Liver (tissue), 9 donors: ENCODE measurements around the gene CACNA1E. TPM values are rescaled to one million over a fixed set of nuclear protein-coding genes. Genes with fewer than 3 reads are reported as not detected.

Experiments
- DNase-seq: peaks from one replicate; pipeline ENCODE4 v3.0.0-alpha.2; 2017; ENCODE audit warnings: low spot score
- H3K27ac ChIP-seq, 2 donors: one replicate each; pipeline ENCODE4 v1.7.0; 2013; ENCODE audit warnings: inconsistent platforms in 2 of 2, low read length in 2 of 2, control low read depth in 1 of 2, low read depth in 1 of 2, mild to moderate bottlenecking in 1 of 2
- H3K27me3 ChIP-seq, 4 donors: one replicate each; pipeline versions ENCODE4 v1.6.1 to v1.7.0; 2013; ENCODE audit warnings: low read length in 3 of 4, inconsistent platforms in 1 of 4, mild to moderate bottlenecking in 1 of 4, moderate library complexity in 1 of 4; ENCODE audit not compliant: control insufficient read depth in 4 of 4, insufficient read depth in 4 of 4
- H3K36me3 ChIP-seq, 4 donors: one replicate each; pipeline versions ENCODE4 v1.6.1 to v1.7.0; 2013; ENCODE audit warnings: low read length in 3 of 4, mild to moderate bottlenecking in 3 of 4, low read depth in 1 of 4, moderate library complexity in 1 of 4; ENCODE audit not compliant: control insufficient read depth in 4 of 4, insufficient read depth in 3 of 4
- H3K4me1 ChIP-seq, 4 donors: one replicate each; pipeline versions ENCODE4 v1.6.1 to v1.7.0; 2013; ENCODE audit warnings: low read length in 3 of 4, mild to moderate bottlenecking in 3 of 4, moderate library complexity in 1 of 4; ENCODE audit not compliant: control insufficient read depth in 4 of 4, insufficient read depth in 4 of 4
- H3K4me3 ChIP-seq, 3 donors: one replicate each; pipeline versions ENCODE4 v1.6.1 to v1.7.0; 2013; ENCODE audit warnings: low read length in 3 of 3, control low read depth in 1 of 3, low read depth in 1 of 3, mild to moderate bottlenecking in 1 of 3
- H3K9ac ChIP-seq, 2 donors: one replicate each; pipeline ENCODE4 v1.7.0; 2013; ENCODE audit warnings: low read length in 2 of 2, mild to moderate bottlenecking in 2 of 2, moderate library complexity in 2 of 2, control low read depth in 1 of 2, low read depth in 1 of 2
- H3K9me3 ChIP-seq, 4 donors: one replicate each; pipeline versions ENCODE4 v1.6.1 to v1.7.0; 2013; ENCODE audit warnings: low read length in 3 of 4; ENCODE audit not compliant: control insufficient read depth in 4 of 4
- EGR1 ChIP-seq, 2 donors: IDR thresholded peaks; 2 replicates each; pipeline ENCODE4 v1.6.1; 2016 to 2018; ENCODE audit warnings: antibody characterized with exemption in 2 of 2, low read depth in 2 of 2
- FOXA1 ChIP-seq: IDR thresholded peaks from 2 replicates; pipeline ENCODE4 v1.6.1; 2016; ENCODE audit warnings: antibody characterized with exemption
- FOXA2 ChIP-seq: IDR thresholded peaks from 2 replicates; pipeline ENCODE4 v1.6.1; 2016; ENCODE audit warnings: antibody characterized with exemption
- GABPA ChIP-seq, 2 donors: IDR thresholded peaks in 1 of 2; conservative IDR thresholded peaks in 1 of 2; 2 replicates each; pipeline ENCODE4 v1.6.1; 2016; ENCODE audit warnings: antibody characterized with exemption in 2 of 2, mild to moderate bottlenecking in 1 of 2, moderate library complexity in 1 of 2
- HNF4A ChIP-seq, 2 donors: conservative IDR thresholded peaks; 2 replicates each; pipeline ENCODE4 v1.6.1; 2016; ENCODE audit warnings: antibody characterized with exemption in 2 of 2, mild to moderate bottlenecking in 2 of 2
- HNF4G ChIP-seq: IDR thresholded peaks from 2 replicates; pipeline ENCODE4 v1.6.1; 2016; ENCODE audit warnings: antibody characterized with exemption
- JUND ChIP-seq, 2 donors: IDR thresholded peaks; 2 replicates each; pipeline ENCODE4 v1.6.1; 2016; ENCODE audit warnings: antibody characterized with exemption in 2 of 2
- NR2F2 ChIP-seq: IDR thresholded peaks from 2 replicates; pipeline ENCODE4 v1.6.1; 2016; ENCODE audit warnings: antibody characterized with exemption
- RAD21 ChIP-seq, 2 donors: IDR thresholded peaks; 2 replicates each; pipeline ENCODE4 v1.6.1; 2016; ENCODE audit warnings: antibody characterized with exemption in 2 of 2, mild to moderate bottlenecking in 2 of 2
- RXRA ChIP-seq, 2 donors: IDR thresholded peaks; 2 replicates each; pipeline ENCODE4 v1.6.1; 2017 to 2018; ENCODE audit warnings: antibody characterized with exemption in 2 of 2, mild to moderate bottlenecking in 1 of 2
- SP1 ChIP-seq: IDR thresholded peaks from 2 replicates; pipeline ENCODE4 v1.6.1; 2018; ENCODE audit warnings: antibody characterized with exemption, mild to moderate bottlenecking
- YY1 ChIP-seq: IDR thresholded peaks from 2 replicates; pipeline ENCODE4 v1.6.1; 2016; ENCODE audit warnings: antibody characterized with exemption, mild to moderate bottlenecking
- WGBS: extraction: QIAGEN DNeasy Blood & Tissue Kit; methylation state at CpG from one replicate; pipeline ENCODE4 v1.1.7; 2013; 5-methylcytosine and 5-hydroxymethylcytosine counted together
- polyA plus RNA-seq, 2 donors: library from polyadenylated mRNA; stranded (reverse) in 1 of 2; unstranded in 1 of 2; fragments of 200-250 nt in 1 of 2; fragments of >200 nt in 1 of 2; fragmentation: Nextera tagmentation in 1 of 2; extraction: Ambion mirVana in 1 of 2; gene quantifications; one replicate each; pipeline versions ENCODE4 v1.2.1 to v1.2.3, GENCODE V29; 2013 to 2015
- total RNA-seq, 2 donors: library from RNA; depleted of rRNA; stranded (reverse); fragments of >200 nt; gene quantifications; one replicate each; pipeline ENCODE4 v1.2.3, GENCODE V29; 2014
- TF ChIP-seq, protein P1 (sequence below): fragments of 150-350 bp; IDR thresholded peaks from 2 replicates; pipeline ENCODE4 v1.5.1; 2017; ENCODE audit warnings: improper control_type of control experiment, low read depth, low read length; ENCODE audit not compliant: missing input control
- TF ChIP-seq, protein P2 (sequence below): IDR thresholded peaks from 2 replicates; pipeline ENCODE4 v1.6.1; 2016; ENCODE audit warnings: antibody characterized with exemption, mild to moderate bottlenecking
- TF ChIP-seq, protein P3 (sequence below): IDR thresholded peaks from 2 replicates; pipeline ENCODE4 v1.6.1; 2016; ENCODE audit warnings: antibody characterized with exemption
- TF ChIP-seq, protein P4 (sequence below): IDR thresholded peaks from 2 replicates; pipeline ENCODE4 v1.6.1; 2016; ENCODE audit warnings: antibody characterized with exemption
- donor health status: healthy.
- donor health status: healthy.
- donor health status: healthy.
- donor health status: healthy.
- donor health status: healthy.

Gene CACNA1E
- total and polyA plus RNA-seq, 4 donors = under 0.01 to 0.08 (median 0.01) TPM; not detected in 1

DNA sequence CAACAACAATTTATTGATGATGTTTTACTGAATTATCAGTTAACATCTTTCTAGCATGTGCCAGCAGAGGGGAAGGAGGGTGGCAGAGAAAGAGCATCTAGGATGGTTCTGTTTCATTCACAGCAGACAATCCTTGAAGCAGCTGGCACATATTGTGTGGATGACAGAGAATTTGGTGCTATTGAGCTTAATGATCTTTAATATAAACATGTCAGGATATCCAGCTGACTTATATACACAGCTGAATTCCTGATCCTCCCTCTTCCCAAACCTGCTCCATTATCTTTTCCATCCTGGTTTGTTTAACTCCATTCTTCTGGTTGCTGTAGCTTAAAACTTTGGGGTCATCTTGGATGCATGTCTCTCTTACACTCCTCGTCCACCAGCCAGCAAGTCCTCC, 218.6 kb downstream of the CACNA1E start:
- Histone ChIP-seq H3K27ac (no peak overlapping the region), H3K9me3 (no peaks in the 10 kb centered on the region), H3K27me3 (peaks cover 0 to 9% (median 0%) of the 10 kb centered on the region in 4 donors), H3K4me3 (no peak overlapping the region), H3K36me3 (no peaks in the 10 kb centered on the region), H3K4me1 (no peaks in the 10 kb centered on the region), H3K9ac (no peak overlapping the region)
- 58% methylated on average over 1 of the region's 1 CpG for WGBS
- DNase-seq = no peak
- TF ChIP-seq HNF4A (conservative IDR thresholded peaks at IDR 0.05) = no peak
- no peak for TF ChIP-seq RAD21 (IDR thresholded peaks at IDR 0.05)
- TF ChIP-seq, protein P1, sequence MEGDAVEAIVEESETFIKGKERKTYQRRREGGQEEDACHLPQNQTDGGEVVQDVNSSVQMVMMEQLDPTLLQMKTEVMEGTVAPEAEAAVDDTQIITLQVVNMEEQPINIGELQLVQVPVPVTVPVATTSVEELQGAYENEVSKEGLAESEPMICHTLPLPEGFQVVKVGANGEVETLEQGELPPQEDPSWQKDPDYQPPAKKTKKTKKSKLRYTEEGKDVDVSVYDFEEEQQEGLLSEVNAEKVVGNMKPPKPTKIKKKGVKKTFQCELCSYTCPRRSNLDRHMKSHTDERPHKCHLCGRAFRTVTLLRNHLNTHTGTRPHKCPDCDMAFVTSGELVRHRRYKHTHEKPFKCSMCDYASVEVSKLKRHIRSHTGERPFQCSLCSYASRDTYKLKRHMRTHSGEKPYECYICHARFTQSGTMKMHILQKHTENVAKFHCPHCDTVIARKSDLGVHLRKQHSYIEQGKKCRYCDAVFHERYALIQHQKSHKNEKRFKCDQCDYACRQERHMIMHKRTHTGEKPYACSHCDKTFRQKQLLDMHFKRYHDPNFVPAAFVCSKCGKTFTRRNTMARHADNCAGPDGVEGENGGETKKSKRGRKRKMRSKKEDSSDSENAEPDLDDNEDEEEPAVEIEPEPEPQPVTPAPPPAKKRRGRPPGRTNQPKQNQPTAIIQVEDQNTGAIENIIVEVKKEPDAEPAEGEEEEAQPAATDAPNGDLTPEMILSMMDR = no peak
- TF ChIP-seq HNF4G = no peak
- TF ChIP-seq JUND (IDR thresholded peaks at IDR 0.05) = no peak
- TF ChIP-seq, protein P2, sequence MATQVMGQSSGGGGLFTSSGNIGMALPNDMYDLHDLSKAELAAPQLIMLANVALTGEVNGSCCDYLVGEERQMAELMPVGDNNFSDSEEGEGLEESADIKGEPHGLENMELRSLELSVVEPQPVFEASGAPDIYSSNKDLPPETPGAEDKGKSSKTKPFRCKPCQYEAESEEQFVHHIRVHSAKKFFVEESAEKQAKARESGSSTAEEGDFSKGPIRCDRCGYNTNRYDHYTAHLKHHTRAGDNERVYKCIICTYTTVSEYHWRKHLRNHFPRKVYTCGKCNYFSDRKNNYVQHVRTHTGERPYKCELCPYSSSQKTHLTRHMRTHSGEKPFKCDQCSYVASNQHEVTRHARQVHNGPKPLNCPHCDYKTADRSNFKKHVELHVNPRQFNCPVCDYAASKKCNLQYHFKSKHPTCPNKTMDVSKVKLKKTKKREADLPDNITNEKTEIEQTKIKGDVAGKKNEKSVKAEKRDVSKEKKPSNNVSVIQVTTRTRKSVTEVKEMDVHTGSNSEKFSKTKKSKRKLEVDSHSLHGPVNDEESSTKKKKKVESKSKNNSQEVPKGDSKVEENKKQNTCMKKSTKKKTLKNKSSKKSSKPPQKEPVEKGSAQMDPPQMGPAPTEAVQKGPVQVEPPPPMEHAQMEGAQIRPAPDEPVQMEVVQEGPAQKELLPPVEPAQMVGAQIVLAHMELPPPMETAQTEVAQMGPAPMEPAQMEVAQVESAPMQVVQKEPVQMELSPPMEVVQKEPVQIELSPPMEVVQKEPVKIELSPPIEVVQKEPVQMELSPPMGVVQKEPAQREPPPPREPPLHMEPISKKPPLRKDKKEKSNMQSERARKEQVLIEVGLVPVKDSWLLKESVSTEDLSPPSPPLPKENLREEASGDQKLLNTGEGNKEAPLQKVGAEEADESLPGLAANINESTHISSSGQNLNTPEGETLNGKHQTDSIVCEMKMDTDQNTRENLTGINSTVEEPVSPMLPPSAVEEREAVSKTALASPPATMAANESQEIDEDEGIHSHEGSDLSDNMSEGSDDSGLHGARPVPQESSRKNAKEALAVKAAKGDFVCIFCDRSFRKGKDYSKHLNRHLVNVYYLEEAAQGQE = no peak
- no peak for TF ChIP-seq FOXA1
- TF ChIP-seq RXRA (IDR thresholded peaks at IDR 0.05) = no peak
- no peak for TF ChIP-seq SP1
- no peak for TF ChIP-seq NR2F2
- TF ChIP-seq, protein P3, sequence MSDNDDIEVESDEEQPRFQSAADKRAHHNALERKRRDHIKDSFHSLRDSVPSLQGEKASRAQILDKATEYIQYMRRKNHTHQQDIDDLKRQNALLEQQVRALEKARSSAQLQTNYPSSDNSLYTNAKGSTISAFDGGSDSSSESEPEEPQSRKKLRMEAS = no peak
- TF ChIP-seq GABPA (IDR thresholded peaks at IDR 0.05 in 1 of 2, conservative IDR thresholded peaks at IDR 0.05 in 1 of 2) = no peak
- no peak for TF ChIP-seq FOXA2
- TF ChIP-seq EGR1 (IDR thresholded peaks at IDR 0.05; ENCODE audit: low read depth in 2 of 2) = no peak

DNA sequence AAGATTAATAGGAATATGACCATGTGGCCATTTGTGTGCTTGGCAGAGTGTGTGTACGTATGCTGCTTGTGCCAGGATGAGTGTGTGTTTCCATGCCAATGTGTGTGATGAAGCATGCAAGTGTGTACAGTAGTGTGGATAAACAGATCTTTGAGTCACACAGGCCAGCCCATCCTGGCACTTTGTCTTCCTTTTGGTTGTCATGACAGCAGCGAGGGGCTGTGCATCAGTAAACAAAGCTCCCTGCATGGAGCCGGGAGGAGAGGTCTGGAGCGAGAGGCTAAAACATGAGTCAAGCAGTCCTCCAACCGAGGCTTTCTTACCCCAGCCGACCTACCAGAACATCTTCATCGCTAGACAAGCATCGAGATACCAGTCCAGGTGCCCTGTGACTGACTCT, 221.2 kb downstream of the CACNA1E start:
- no peak overlapping the region for H3K27ac ChIP-seq
- H3K4me3 ChIP-seq = no peak overlapping the region
- DNase-seq = no peak

DNA sequence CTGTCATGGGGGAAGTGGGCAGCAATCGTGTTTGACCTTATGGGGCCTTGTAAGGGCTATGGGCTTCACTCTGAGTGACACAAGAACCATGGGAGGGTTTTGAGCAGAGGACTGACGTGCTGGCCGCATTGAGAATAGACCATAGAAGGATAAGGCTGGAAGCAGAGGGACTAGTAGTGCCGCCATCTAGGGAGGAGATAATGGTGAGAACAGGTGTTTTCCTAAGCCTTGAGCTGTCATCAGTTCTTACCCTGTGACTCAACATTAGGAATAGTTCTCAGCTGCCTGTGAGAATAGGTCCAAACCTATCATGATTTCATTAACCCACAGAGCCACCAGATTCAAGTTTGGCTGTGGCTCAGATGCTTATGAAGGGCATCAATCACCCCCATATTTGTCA, 228.5 kb downstream of the CACNA1E start:
- WGBS = 79% methylated on average over 4 of the region's 4 CpGs
- Histone ChIP-seq H3K27ac (no peak overlapping the region), H3K4me3 (no peak overlapping the region), H3K27me3 (no peaks in the 10 kb centered on the region), H3K4me1 (no peaks in the 10 kb centered on the region), H3K36me3 (no peaks in the 10 kb centered on the region), H3K9ac (no peak overlapping the region), H3K9me3 (no peaks in the 10 kb centered on the region)
- DNase-seq = no peak
- no peak for TF ChIP-seq NR2F2
- TF ChIP-seq, protein P4, sequence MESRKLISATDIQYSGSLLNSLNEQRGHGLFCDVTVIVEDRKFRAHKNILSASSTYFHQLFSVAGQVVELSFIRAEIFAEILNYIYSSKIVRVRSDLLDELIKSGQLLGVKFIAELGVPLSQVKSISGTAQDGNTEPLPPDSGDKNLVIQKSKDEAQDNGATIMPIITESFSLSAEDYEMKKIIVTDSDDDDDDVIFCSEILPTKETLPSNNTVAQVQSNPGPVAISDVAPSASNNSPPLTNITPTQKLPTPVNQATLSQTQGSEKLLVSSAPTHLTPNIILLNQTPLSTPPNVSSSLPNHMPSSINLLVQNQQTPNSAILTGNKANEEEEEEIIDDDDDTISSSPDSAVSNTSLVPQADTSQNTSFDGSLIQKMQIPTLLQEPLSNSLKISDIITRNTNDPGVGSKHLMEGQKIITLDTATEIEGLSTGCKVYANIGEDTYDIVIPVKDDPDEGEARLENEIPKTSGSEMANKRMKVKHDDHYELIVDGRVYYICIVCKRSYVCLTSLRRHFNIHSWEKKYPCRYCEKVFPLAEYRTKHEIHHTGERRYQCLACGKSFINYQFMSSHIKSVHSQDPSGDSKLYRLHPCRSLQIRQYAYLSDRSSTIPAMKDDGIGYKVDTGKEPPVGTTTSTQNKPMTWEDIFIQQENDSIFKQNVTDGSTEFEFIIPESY = no peak
- no peak for TF ChIP-seq RAD21 (IDR thresholded peaks at IDR 0.05)
- no peak for TF ChIP-seq HNF4G
- TF ChIP-seq GABPA (IDR thresholded peaks at IDR 0.05 in 1 of 2, conservative IDR thresholded peaks at IDR 0.05 in 1 of 2) = no peak
- no peak for TF ChIP-seq HNF4A (conservative IDR thresholded peaks at IDR 0.05)
- no peak for TF ChIP-seq YY1
- TF ChIP-seq FOXA2 = no peak

More for the DNA sequence above, 221.2 kb downstream of the CACNA1E start:
- Histone ChIP-seq H3K4me1 (no peaks in the 10 kb centered on the region), H3K9me3 (no peaks in the 10 kb centered on the region), H3K27me3 (peaks cover 0 to 9% (median 0%) of the 10 kb centered on the region in 4 donors), H3K9ac (no peak overlapping the region), H3K36me3 (no peaks in the 10 kb centered on the region)
- TF ChIP-seq JUND (IDR thresholded peaks at IDR 0.05) = no peak
- WGBS = 54% methylated on average over 8 of the region's 8 CpGs
